ENCODE results near the gene SPINK1. TPM values are rescaled to one million over a fixed set of nuclear protein-coding genes. Genes with fewer than 3 reads are reported as not detected.

SPINK1 gene
- total RNA-seq, 2 donors from 2014 or later = 423 to 623 TPM

- intact Hi-C loops (cut with DNase I) = no loop called here
These were observed 45.3 kb downstream of the SPINK1 start for GRCh38 chr5:147786142-147786541.

GRCh38 chr5:147784146-147784987 lies 47.1 kb downstream of the SPINK1 start:
- H3K36me3 ChIP-seq = no peaks in the 10 kb centered on the region
- H3K27ac ChIP-seq = no peak overlapping the region
- no peak overlapping the region for H3K9ac ChIP-seq (ENCODE audit: low read depth in 2 of 2, low read length in 2 of 2)
- H3K4me3 ChIP-seq = no peak overlapping the region
- H3K4me1 ChIP-seq = no peaks in the 10 kb centered on the region
- intact Hi-C loops (cut with DNase I) = no loop called here
- TF ChIP-seq CTCF (IDR thresholded peaks at IDR 0.05) = no peak
- DNase-seq = no peak
- no peaks in the 10 kb centered on the region for H3K27me3 ChIP-seq
- no peaks in the 10 kb centered on the region for H3K9me3 ChIP-seq

More at GRCh38 chr5:147786142-147786541, 45.3 kb downstream of the SPINK1 start:
- no peak overlapping the region for H3K27ac ChIP-seq
- no peak overlapping the region for H3K9ac ChIP-seq (ENCODE audit: low read depth in 2 of 2, low read length in 2 of 2)
- no peaks in the 10 kb centered on the region for H3K4me1 ChIP-seq
- no peaks in the 10 kb centered on the region for H3K27me3 ChIP-seq
- no peak for TF ChIP-seq CTCF (IDR thresholded peaks at IDR 0.05)
- H3K36me3 ChIP-seq = no peaks in the 10 kb centered on the region
- no peak for DNase-seq
- H3K4me3 ChIP-seq = no peak overlapping the region
- no peaks in the 10 kb centered on the region for H3K9me3 ChIP-seq

GRCh38 chr5:147782110-147783028 lies 49.1 kb downstream of the SPINK1 start, which contains the start of gene JAKMIP2:
TSS of gene JAKMIP2 (minus strand) at chr5:147782728. CDS start at chr5:147671806, 110,922 bp downstream.
- H3K4me3 ChIP-seq = no peak within 1 kb of the TSS
- no peak within 1 kb of the TSS for H3K27ac ChIP-seq
- no peaks in the 10 kb centered on the region for H3K27me3 ChIP-seq
- no peaks in the 10 kb centered on the region for H3K36me3 ChIP-seq
- no peak for TF ChIP-seq CTCF (IDR thresholded peaks at IDR 0.05)
- peak; percentile 45 for DNase-seq
- no peaks in the 10 kb centered on the region for H3K9me3 ChIP-seq
- H3K4me1 ChIP-seq = no peaks in the 10 kb centered on the region
- intact Hi-C loops (cut with DNase I) = no loop called here
- H3K9ac ChIP-seq (ENCODE audit: low read depth in 2 of 2, low read length in 2 of 2) = no peak within 1 kb of the TSS

- no peaks in the 10 kb centered on the region for H3K36me3 ChIP-seq
- no peaks in the 10 kb centered on the region for H3K4me1 ChIP-seq
- TF ChIP-seq CTCF (IDR thresholded peaks at IDR 0.05) = no peak
- DNase-seq = no peak
- H3K9me3 ChIP-seq = no peaks in the 10 kb centered on the region
- no peak overlapping the region for H3K27ac ChIP-seq
- no peak overlapping the region for H3K4me3 ChIP-seq
- H3K27me3 ChIP-seq = no peaks in the 10 kb centered on the region
- no peak overlapping the region for H3K9ac ChIP-seq (ENCODE audit: low read depth in 2 of 2, low read length in 2 of 2)
- intact Hi-C loops (cut with DNase I) = no loop called here
These were observed 50.4 kb downstream of the SPINK1 start for GRCh38 chr5:147780924-147781573.

- no peak for TF ChIP-seq CTCF (IDR thresholded peaks at IDR 0.05)
- Histone ChIP-seq H3K9me3 (no peaks in the 10 kb centered on the region), H3K9ac (ENCODE audit: low read depth in 2 of 2, low read length in 2 of 2) (no peak overlapping the region), H3K27ac (no peak overlapping the region), H3K4me1 (no peaks in the 10 kb centered on the region), H3K36me3 (no peaks in the 10 kb centered on the region), H3K4me3 (no peak overlapping the region), H3K27me3 (no peaks in the 10 kb centered on the region)
- intact Hi-C loops (cut with DNase I) = no loop called here
- no peak for DNase-seq
These were observed 51.8 kb downstream of the SPINK1 start for GRCh38 chr5:147779694-147780093.

All from colonic mucosa (tissue), 4 donors.